Right lung (tissue), 5 donors: Measurements from ENCODE around the gene GRID2IP. TPM values are rescaled to one million over a fixed set of nuclear protein-coding genes. Genes with fewer than 3 reads are reported as not detected.

ENCODE experiments used
- DNase-seq, 2 donors: peaks; one replicate each; pipeline ENCODE4 v3.0.0-alpha.2; 2013
- polyA plus RNA-seq, 5 donors: library from polyadenylated mRNA; unstranded; fragments of 120-200 nt; gene quantifications; one replicate each; pipeline versions ENCODE4 v1.2.1 to v1.2.3, GENCODE V29; 2013; ENCODE audit warnings: inconsistent platforms in 1 of 5, low replicate concordance in 1 of 5; ENCODE audit not compliant: insufficient read length in 5 of 5, insufficient read depth in 1 of 5

The GRID2IP gene
- polyA plus RNA-seq, 5 donors: 0.81 to 1.3 (median 0.91) TPM

DNA sequence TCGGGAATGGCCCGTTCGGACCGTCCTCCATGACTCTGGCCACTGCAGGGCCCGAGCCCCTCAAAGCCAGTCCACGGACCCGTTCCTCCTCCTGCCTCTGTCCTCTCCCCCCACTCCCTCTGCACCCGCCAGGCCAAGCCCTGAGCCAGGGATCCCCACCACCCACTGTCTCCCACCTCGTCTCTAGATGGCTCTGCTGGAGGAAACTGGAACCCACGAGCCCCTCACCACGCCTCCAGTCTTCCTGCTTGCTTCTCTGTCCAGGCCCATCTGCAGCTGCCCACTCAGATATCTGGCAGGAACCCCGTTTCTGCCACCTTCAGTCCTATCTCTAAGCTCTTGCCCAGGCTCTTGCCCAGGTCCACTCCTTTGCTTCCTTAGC lies 24.3 kb downstream of the GRID2IP start:
- no peak for DNase-seq

DNA sequence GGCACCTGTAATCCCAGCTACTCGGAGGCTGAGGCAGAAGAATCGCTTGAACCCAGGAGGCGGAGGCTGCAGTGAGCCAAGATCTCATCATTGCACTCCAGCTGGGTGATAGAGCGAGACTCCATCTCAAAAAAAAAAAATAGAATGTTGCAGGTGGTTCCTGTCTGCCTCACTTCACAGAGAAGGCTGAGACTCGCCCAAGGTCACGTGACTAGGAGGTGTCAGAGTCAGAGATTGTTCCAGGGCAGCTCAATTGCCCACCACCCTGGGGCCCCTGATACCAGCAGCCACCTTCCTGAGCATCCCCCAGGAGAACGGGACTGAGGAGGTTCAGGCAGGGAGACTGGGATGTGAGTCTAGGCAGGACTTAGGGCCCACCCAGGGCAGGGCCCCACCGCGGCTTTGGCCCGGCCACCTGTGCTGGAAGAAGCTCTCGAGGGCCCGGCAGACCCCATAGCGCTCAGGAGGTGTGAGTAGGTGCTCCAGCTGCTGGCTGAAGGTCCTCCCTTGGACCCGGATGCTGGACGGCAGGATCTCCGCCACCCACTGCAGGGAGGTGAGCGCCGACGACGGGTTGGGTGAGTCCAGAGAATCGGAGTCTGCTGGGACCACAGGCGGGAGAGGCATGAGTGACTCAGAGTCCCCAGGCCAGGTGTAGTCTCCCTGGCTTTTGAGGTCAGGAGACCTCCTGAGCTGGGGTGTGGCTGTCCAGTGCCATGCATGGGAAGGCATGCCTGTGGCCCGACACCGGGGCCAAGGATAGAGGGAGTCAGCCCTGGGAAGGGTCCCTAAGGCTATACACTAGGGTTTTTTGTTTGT lies 30.9 kb downstream of the GRID2IP start:
- DNase-seq: no peak

DNA sequence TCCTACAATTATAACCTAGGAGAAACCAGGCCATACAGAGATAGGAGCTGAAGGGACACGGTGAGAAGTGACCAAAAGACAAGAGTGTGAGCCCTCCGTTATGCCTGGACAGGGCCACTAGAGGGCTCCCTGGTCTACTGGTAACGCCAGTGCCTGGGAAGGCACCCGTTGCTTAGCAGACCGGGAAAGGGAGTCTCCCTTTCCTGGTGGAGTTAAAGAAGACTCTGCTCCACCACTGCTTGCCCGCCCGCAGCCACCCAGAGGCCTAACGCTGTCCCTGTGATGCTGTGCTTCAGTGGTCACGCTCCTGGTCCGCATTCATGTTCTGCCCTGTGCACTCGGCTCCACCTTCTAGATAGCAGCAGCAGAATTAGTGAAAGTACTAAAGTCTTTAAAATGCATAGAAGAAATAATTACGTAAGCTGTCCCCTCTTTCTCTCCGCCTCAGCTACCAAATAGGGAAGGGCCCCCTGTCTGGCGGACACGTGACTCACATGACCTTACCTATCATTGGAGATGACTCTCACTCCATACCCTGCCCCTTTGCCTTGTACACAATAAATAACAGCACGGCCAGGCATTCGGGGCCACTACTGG lies 34.8 kb downstream of the GRID2IP start:
- DNase-seq: peak; percentile 58 to 75

DNA sequence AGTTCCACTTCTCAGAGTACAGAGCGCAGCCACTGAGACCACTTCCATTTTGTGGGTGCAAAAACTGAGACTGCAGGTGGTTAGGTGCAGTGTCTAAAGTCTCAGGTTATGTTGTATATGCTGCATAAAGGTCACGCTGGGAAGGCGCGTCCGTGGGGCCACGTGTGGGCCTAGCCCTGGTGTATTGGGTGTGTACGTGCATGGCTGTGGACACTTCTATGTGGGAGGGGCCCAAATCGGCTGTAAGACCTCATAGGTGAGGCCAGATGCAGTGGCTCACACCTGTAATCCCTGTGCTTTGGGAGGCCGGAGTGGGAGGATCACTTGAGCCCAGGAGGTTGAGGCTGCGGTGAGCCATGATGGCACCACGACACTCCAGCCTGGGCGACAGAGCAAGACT lies 37.7 kb downstream of the GRID2IP start:
- DNase-seq: no peak

DNA sequence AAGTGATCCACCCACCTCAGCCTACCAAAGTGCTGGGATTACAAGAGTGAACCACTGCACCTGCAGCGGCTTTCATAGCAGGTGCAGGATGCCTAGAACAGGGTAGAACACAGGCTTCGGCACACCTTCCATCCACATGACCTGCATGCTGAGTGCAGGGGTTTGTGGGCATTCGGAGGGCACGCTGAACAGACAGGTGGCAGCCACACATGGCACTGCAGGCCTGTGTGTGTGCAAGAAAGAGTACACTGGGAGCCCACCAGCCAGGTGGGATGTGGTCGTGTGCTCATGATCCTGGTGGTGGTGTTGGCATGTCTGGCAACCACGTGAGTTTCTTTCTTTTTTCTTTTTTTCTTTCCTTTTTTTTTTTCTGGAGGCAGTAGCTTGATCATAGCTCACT lies 38.4 kb downstream of the GRID2IP start:
- DNase-seq: no peak

DNA sequence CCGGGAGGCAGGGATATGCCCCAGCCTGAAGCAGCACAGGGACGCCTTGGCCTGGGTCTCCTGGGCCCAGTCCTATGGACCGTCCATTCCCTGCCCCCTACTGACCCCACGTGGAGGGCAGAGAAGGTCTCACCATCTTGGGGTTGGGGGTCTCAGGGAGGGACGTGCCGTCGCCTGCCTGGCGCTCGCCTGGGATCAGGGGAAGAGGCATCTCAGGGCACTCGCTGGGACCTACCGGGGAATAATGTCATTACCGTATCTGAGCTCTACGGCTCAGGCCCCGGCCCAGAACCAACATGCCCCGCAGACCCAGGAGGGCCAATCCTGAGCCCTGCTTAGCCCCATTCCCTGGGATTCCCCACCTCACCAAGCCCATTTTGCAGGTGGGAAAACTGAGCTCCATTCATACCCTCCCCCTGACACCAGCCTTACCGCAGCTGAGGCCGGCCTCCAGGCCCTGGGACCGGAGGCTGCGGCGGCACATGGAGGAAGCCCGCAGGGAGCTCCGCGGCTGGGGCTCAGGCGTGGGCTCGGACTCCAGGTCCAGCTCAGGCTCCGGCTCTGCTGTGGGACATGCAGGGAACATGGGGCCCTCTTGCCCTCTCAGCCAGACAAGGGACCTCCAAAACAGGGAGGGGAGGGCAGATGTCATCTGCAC lies 40.7 kb downstream of the GRID2IP start:
- no peak for DNase-seq

DNA sequence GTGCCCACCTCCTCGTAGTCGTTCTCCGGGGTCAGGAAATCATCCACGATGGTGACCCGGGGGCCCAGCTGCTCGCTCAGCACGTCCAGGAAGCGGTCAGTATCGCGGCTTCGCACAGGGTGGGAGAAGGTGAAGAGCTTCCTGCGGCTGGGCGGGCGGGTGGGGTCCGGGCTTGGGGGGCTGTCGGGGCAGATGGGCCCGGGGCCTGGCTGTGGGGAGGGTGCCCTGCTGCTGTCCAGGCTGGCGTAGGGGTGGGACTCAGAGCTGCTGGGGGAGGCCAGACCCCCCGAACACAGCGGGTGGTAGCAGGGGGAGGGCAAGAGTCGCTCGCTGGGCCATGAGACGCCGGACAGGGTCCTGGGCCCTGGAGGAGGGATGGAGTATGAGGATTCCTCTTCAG lies 42.3 kb downstream of the GRID2IP start:
- no peak for DNase-seq

DNA sequence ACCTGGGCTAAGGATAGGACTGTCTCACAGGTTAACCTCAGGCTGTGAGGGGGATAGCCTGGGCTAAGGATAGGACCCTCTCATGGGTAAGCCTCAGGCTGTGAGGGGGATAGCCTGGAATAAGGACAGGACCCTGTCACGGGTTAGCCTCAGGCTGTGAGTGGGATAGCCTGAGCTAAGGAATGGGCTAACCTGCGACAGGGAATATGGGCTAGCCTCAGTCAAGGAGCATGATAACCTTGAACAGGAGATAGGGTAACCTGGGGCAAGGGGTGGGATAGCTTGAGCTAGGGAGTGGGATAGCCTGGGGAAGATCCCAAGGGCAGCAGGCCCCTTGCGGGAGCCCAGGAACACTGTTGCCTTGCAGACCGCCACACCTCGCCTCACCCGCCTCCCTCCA lies 42.7 kb downstream of the GRID2IP start:
- DNase-seq: no peak

DNA sequence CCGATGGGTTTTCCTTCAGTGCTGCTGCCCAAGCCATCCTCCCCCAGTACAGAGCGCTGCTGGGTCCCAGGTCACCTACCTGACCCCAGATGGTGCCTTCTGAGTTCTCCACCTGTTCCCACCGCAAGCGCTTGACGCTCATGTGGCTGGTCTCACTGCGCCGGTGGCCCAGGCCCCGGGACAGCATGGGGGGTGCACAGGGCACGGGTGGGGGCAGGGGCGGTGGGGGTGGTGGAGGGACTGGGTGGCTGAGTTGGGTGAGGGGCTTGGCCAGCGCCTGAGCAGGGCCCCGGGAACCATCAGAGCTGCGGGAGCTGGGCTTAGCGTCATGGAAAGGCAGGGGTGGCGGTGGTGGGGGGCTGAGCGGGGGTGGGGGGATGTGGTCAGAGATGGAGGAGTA lies 43.4 kb downstream of the GRID2IP start:
- no peak for DNase-seq

DNA sequence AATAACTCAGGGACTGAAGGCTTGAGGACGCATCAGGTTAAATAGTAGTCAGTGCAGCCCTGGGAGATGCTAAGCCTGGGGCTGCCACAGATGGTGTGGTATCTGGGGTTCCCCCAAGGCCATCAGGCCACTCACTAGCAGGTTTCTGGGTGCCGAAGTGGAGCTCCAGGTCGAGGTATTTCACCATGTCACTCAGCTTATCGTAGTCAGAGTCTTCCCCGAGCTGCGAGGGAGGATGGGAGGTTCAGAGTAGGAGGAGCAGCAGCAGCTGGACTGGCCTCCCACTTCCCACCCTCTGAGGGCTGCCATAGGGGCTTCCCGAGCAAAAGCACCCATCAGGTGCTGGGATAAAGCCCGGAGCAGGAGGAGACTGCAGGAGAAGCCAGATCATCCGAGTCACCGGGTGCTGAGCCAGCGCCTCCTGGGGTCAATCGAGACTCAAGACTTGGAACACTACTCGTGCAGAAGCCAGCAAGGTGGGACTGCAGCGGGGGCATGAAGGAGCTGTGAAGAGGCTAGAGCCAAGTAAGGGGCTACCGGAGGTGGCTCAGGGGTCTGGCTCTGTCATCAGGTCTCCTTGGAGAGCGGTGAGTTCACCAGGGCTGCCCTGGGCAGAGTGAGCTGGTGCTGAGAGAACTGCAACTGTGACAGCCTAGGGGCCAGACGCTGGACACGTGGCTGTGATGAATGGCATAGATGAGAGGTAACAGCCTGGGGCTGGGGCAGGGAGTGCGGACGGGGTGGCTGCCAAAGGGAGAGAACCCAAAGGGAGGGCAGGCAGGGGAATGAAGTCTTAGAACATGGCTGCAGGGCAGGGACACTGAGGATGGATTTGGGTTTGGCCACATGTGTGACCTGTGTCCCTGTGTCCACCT lies 45.3 kb downstream of the GRID2IP start:
- DNase-seq: no peak

DNA sequence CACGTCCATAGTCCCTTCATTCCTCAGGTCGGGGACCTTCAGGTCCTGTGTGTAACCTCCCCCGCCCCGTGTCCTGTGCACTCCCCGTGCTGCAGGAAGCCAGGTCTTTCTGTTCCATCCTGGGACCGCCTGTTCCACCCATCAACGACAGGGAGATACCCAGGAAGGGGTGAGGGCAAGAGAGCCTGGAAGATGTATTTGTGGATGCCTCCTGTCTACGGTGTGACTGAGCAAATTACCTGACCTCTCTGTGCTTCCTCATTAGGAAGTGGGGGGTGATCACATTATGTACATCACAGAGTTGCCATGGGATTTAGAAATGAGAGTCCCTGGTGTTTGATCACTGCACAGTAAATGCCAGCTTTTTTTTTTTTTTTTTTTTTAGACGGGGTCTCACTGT lies 46.3 kb downstream of the GRID2IP start:
- DNase-seq: no peak

DNA sequence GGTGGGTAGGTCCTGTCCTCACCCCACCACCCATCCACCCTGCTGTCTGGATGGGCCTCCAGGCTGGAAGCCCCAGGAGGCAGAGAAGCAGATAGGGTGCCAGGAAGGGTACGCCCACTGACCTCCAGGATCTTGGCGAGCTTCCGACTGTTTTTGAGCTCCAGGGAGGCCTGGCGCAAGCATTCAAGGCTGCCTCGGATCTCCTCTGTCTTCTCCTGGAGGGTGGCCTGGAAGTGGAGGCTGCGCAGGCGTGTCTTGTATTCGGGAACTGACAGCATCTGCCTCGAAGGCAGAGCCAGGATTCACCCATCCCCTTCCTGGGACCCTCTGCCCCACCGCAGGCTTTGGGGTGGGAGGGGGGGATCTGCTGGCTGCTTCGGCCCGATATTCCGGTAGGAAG lies 48.4 kb downstream of the GRID2IP start:
- DNase-seq: no peak

DNA sequence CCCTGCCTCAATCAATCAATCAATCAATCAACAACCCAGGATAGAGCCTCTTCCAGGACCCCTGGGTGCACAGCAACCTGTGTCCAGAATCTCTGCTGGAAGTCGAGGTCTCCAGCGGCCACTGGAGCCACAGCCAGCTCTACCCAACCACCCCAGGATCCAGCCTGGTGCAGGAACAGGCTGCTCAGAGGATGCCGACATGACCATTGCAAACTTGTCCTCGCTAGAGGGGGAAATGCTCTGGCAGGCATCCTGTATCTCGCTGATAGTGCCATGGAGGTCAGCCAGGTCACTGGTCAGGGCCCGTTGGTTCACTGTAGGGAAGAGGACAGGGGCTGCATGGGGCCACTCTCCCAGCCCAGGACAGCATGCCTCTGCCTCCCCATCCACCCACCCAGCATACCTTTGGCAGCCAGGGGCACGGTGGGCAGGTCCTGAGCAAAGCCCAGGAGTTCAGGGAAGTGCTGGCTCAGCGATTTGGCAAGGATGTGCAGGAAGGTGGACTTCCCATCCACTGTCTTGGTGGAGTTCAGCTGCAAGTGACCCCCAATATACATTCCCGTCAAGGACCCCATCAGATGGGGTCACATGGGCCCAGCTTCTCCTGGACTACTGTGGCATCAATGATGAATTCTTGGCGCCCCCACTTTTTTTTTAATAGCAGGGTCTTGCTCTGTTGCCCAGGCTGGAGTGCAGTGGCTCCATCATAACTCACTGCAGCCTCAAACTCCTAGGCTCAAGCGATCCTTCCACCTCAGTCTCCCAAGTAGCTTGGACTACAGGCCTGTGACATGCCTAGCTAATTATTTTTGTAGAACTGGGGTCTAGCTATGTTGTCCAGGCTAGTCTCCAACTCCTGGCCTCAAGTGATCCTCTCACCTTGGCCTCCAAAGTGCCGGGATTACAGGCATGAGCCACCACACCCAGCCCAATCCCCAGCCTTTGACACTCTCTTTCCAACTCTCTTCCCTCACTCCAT lies 49.4 kb downstream of the GRID2IP start:
- DNase-seq: no peak

DNA sequence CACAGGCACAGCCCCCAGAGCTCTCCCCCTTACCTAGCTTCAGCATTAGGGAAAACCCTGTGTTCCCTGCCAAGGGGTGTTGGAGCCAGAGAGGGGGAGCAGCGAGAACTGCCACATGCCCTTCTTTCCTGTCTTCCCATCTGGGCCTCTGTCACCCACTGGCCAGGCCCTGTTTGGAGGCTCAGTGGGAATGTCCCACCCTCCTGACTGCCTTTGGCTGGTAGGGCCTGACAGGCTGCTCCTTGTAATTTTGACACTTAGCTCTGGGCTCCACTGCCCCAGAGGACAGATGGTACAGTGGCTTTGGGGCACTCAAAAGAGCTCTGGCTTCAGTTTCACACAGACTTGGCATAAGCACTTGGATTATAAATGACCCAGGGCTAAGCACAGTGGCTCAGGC lies 50.6 kb downstream of the GRID2IP start:
- DNase-seq: no peak

DNA sequence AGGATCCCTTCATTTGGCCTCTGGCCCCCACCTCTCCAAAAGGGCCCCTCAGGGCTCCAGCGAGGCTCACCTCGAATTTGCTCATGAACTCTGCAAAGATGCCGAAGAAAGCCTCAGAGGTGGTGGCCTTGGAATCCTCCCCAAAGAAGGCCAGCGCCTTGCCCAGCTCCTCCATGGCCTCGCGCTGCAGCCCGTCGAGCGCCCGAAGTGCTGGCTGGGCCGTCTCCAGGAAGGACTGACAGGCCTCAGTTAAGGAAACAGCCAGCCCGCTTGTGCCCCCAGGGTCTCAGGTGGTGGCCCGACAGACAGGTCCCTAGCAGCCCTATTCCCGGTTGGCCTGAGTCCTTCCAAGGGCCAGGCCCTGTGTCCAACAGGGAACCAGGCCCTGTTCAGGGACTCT lies 53.3 kb downstream of the GRID2IP start:
- no peak for DNase-seq

DNA sequence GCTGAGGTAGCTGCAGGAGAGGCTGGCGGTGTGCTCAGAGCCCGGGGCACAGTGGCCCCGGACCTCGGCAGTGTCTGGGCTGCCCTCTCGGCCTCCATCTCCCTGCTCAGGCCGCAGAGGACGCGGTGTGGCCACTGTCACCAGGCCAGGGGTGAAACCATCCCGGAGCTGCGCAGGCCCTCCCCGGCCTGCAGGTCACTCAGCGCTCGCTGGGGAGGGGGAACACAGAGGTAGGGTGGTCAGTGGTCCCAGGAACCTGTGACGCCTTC lies 53.7 kb downstream of the GRID2IP start:
- no peak for DNase-seq

DNA sequence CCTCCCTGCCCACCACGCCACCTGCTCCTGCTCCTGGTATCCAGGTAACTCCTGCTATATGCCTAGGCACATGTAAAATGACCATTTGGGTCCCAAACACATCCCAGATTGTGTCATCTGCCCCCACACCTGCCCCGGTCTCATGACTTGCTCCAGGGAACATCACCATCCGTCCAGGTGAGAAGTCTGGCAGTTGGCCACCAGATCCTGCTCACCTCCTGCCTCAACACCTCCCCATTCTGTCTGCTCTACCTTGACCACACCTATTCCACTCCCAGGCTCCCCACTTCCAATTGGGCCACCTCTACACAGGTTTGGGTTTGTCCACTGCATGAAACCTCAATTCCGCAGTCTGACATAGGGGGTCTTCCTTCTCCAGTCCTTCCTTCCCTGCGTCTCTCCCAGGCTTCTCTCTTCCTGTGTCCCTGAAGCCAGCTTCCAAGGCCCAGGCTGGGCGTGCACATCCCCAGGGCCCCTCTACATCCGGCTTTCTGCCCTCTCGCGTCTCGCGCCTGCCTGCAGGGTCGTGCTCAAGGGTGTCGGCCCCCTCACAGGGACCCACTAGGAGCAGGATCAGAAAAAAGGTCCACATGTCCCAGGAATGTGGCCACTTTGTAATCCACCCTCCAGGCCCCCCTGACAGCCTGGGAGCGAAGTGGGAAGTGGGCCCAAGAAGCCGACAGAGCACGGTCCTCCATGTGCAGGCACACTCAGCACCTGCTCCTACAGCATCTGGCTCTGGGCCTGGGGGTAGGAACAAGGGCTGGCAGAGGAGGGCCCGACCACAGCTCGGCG lies 54.2 kb downstream of the GRID2IP start:
- DNase-seq: no peak

DNA sequence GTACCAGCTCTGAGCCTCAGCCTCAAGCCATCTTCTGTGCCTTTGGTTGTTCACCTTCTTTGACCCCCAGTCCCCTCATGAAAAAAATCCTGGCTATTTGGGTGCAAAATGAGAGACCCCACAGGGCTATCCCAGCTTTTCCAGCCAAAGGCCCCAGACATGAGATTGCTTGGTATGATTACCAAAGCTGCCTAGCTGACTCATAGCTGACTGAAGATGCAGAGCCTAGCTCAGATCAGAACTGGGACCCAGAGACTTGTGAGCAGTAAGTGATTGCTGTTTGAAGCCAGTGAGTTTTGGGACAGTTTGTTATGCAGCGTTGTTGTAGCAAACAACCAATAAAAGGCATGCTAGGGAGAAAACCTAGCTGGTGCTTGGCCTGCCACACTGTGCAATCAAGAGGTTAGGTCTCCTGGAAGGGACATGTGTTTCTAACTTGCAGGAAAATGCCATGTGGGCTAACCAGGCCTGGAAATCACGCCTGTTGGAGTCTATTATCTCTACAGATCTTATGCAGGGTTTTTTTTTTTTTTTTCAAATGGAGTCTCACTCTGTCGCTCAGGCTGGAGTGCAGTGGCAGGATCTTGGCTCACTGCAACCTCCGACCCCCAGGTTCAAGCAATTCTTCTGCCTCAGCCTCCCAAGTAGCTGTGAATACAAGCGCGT lies 55.5 kb downstream of the GRID2IP start:
- DNase-seq: no peak

DNA sequence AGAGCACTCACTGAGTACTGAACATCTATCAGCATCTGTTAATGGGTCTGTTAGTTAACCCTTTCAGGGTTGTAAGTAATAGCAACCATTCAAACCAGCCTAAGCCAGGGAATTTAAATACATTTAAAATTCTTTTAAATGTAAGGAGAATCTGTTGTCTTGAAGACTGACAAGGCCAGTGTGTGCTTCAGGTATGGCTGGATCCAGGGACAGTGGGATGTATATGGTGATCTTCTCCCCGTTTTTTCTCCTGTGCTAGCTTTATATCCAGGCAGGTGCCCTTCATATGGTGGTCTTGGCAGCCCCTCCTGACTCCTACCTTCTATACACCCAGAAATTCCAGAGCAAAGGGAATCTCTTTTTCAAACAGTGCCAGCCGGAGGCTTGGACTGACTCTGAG lies 56.9 kb downstream of the GRID2IP start:
- no peak for DNase-seq

DNA sequence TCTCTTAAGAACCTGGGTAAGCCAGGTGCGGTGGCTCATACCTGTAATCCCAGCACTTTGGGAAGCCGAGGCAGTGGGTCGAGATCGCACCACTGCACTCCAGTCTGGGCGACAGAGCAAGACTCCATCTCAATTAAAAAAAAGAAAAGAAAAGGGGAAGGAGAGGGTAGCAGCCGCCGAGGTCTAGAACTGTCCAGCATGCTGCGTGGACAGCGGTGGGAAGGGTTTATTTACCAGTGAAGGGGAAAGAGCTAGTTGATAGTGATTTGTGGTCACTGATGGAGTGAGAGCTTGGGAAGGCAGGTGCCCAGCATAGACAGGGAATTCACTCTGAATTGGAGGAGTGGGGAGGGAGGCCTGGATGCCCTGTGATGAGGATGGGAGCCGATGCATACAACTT lies 60.1 kb downstream of the GRID2IP start:
- no peak for DNase-seq
